ENCODE data around the gene SHD. TPM values are rescaled to one million over a fixed set of nuclear protein-coding genes. Genes with fewer than 3 reads are reported as not detected.

Gene SHD
- total and polyA plus RNA-seq, 2 of the 13 experiments (the other 11 are each of a cell fraction or from before 2014, with no cell fraction given), result 0.11 to 0.20 TPM

GRCh38 chr19:4279267-4279529, 132 bp downstream of the SHD start:
- in situ Hi-C loops (cut with HindIII; ENCODE audit: extremely low pct_ligation_motif_present, low pct_unique_long_range_greater_than_20kb) (no loop called here), intact Hi-C loops (cut with micrococcal nuclease; ENCODE audit: unreplicated experiment) (no loop called here)
- Histone ChIP-seq H3K27me3 (ENCODE audit: control insufficient read depth in 1 of 2, insufficient read depth in 2 of 2, low read length in 2 of 2) (peaks cover 0 to 46% of the 10 kb centered on the region in 2 experiments), H3K36me3 (replicated peaks in 1 of 2; ENCODE audit: control insufficient read depth in 1 of 2, insufficient read depth in 2 of 2, low read length in 2 of 2) (no peaks in the 10 kb centered on the region), H3K4me3 (replicated peaks in 1 of 3; ENCODE audit: insufficient read depth in 1 of 3, low read depth in 2 of 3, low read length in 3 of 3) (peak overlapping the region; percentile 12 to 33 (median 27); a peak in 4 of 6 replicates), H3K79me2 (ENCODE audit: insufficient read depth, low read length) (no peaks in the 10 kb centered on the region), H3K9ac (ENCODE audit: insufficient read depth, low read depth, low read length) (no peak overlapping the region), H4K20me1 (ENCODE audit: insufficient read depth, low read length) (no peaks in the 10 kb centered on the region), H3K4me2 (ENCODE audit: low read depth, low read length) (peak overlapping the region; percentile 53), H2AFZ (ENCODE audit: low read length) (no peak overlapping the region), H3K27ac (ENCODE audit: extremely low read length, insufficient read depth, low read length) (no peak overlapping the region), H3K4me1 (ENCODE audit: insufficient read depth, low read length) (peaks cover 12% of the 10 kb centered on the region; the same call in 1 of the 2 replicates), H3K9me3 (ENCODE audit: low read length) (no peaks in the 10 kb centered on the region)
- FAIRE-seq (no peak), ATAC-seq (peak; percentile 13; the same call in 2 of the 3 replicates), DNase-seq (ENCODE audit: low spot score) (no peak)
- ChIA-PET POLR2A (interaction anchor here (2.1 kb wide), 1 partner anchor 74 kb away, joined by 5 read pairs; no protein-coding TSS in a partner anchor), CTCF (ENCODE audit: low intra/inter-chr PET ratio, low total read pairs) (no interaction called here)
- BruUV-seq (replicated peaks), result no TSS peak
- WGBS (ENCODE audit: low lambda C conversion rate), result 33% methylated on average over 3 of the region's 30 CpGs
- TF ChIP-seq, protein P1, sequence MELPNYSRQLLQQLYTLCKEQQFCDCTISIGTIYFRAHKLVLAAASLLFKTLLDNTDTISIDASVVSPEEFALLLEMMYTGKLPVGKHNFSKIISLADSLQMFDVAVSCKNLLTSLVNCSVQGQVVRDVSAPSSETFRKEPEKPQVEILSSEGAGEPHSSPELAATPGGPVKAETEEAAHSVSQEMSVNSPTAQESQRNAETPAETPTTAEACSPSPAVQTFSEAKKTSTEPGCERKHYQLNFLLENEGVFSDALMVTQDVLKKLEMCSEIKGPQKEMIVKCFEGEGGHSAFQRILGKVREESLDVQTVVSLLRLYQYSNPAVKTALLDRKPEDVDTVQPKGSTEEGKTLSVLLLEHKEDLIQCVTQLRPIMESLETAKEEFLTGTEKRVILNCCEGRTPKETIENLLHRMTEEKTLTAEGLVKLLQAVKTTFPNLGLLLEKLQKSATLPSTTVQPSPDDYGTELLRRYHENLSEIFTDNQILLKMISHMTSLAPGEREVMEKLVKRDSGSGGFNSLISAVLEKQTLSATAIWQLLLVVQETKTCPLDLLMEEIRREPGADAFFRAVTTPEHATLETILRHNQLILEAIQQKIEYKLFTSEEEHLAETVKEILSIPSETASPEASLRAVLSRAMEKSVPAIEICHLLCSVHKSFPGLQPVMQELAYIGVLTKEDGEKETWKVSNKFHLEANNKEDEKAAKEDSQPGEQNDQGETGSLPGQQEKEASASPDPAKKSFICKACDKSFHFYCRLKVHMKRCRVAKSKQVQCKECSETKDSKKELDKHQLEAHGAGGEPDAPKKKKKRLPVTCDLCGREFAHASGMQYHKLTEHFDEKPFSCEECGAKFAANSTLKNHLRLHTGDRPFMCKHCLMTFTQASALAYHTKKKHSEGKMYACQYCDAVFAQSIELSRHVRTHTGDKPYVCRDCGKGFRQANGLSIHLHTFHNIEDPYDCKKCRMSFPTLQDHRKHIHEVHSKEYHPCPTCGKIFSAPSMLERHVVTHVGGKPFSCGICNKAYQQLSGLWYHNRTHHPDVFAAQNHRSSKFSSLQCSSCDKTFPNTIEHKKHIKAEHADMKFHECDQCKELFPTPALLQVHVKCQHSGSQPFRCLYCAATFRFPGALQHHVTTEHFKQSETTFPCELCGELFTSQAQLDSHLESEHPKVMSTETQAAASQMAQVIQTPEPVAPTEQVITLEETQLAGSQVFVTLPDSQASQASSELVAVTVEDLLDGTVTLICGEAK (IDR thresholded peaks at IDR 0.05), result no peak
- TF ChIP-seq, protein P1 (CRISPR knock-in tag; IDR thresholded peaks at IDR 0.05), result no peak
- TF ChIP-seq FIP1L1 (IDR thresholded peaks at IDR 0.05; ENCODE audit: borderline replicate concordance, insufficient read depth, low read depth, low read length) (no peak), KDM6A (CRISPR knock-in tag; IDR thresholded peaks at IDR 0.05; ENCODE audit: low read depth) (no peak), ZNF580 (CRISPR knock-in tag; IDR thresholded peaks at IDR 0.05; ENCODE audit: borderline replicate concordance, low read depth) (no peak), EHMT2 (IDR thresholded peaks at IDR 0.05; ENCODE audit: borderline replicate concordance, low read depth, low read length) (no peak), ZNF362 (CRISPR knock-in tag; IDR thresholded peaks at IDR 0.05; ENCODE audit: borderline replicate concordance) (no peak), ZNF468 (CRISPR knock-in tag; IDR thresholded peaks at IDR 0.05) (no peak), BRD4 (CRISPR knock-in tag; IDR thresholded peaks at IDR 0.05) (no peak), RBAK (CRISPR knock-in tag; IDR thresholded peaks at IDR 0.05) (no peak), ZNF691 (CRISPR knock-in tag; IDR thresholded peaks at IDR 0.05; ENCODE audit: borderline replicate concordance, low read depth) (no peak)
- TF ChIP-seq, protein P2, sequence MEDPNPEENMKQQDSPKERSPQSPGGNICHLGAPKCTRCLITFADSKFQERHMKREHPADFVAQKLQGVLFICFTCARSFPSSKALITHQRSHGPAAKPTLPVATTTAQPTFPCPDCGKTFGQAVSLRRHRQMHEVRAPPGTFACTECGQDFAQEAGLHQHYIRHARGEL (CRISPR knock-in tag; IDR thresholded peaks at IDR 0.05), result no peak
